ENCODE measurements around the gene TRPM1. TPM values are rescaled to one million over a fixed set of nuclear protein-coding genes. Genes with fewer than 3 reads are reported as not detected.
A peak's percentile ranks its signal among the peaks of the same experiment; 100 is the strongest.

TRPM1 gene
- total RNA-seq, result not detected
- long read RNA-seq, result 0 reads

- DNase-seq (no peak), ATAC-seq (no peak)
- no peak within 1 kb of the TSS for H3K27ac ChIP-seq
- intact Hi-C loops (cut with DNase I), result no loop called here
- H3K9me3 ChIP-seq, result no peaks in the 10 kb centered on the region
- no peak for TF ChIP-seq CTCF (IDR thresholded peaks at IDR 0.05)
- no peaks in the 10 kb centered on the region for H3K36me3 ChIP-seq
- H3K27me3 ChIP-seq (ENCODE audit: low read depth), result no peaks in the 10 kb centered on the region
- no peaks in the 10 kb centered on the region for H3K4me1 ChIP-seq
- H3K4me3 ChIP-seq, result no peak within 1 kb of the TSS
Measured at GRCh38 chr15:31101262-31102038, at the start of gene TRPM1. TSS of gene TRPM1 (minus strand) at chr15:31101725. CDS start at chr15:31081355, 20,370 bp downstream.

- intact Hi-C loops (cut with DNase I), result no loop called here
- no peak for TF ChIP-seq CTCF (IDR thresholded peaks at IDR 0.05)
Measured at GRCh38 chr15:31150732-31151231, 49.3 kb upstream of the TRPM1 start.

GRCh38 chr15:31149987-31150386, 48.5 kb upstream of the TRPM1 start:
- intact Hi-C loops (cut with DNase I), result no loop called here
- H3K36me3 ChIP-seq, result no peaks in the 10 kb centered on the region
- no peak for TF ChIP-seq CTCF (IDR thresholded peaks at IDR 0.05)
- no peak overlapping the region for H3K27ac ChIP-seq
- H3K4me3 ChIP-seq, result no peak overlapping the region
- DNase-seq (no peak), ATAC-seq (no peak)
- no peaks in the 10 kb centered on the region for H3K27me3 ChIP-seq (ENCODE audit: low read depth)
- H3K4me1 ChIP-seq, result no peaks in the 10 kb centered on the region
- H3K9me3 ChIP-seq, result no peaks in the 10 kb centered on the region

More at GRCh38 chr15:31150732-31151231, 49.3 kb upstream of the TRPM1 start:
- H3K4me3 ChIP-seq, result no peak overlapping the region
- ATAC-seq, result no peak
- no peaks in the 10 kb centered on the region for H3K9me3 ChIP-seq
- no peak for DNase-seq
- no peaks in the 10 kb centered on the region for H3K36me3 ChIP-seq
- H3K4me1 ChIP-seq, result no peaks in the 10 kb centered on the region
- H3K27me3 ChIP-seq (ENCODE audit: low read depth), result no peaks in the 10 kb centered on the region
- H3K27ac ChIP-seq, result no peak overlapping the region

- TF ChIP-seq CTCF (IDR thresholded peaks at IDR 0.05), result no peak
- H3K4me3 ChIP-seq, result no peak overlapping the region
- ATAC-seq, result no peak
- no peak for DNase-seq
- intact Hi-C loops (cut with DNase I), result no loop called here
- no peaks in the 10 kb centered on the region for H3K4me1 ChIP-seq
- H3K9me3 ChIP-seq, result no peaks in the 10 kb centered on the region
- no peaks in the 10 kb centered on the region for H3K36me3 ChIP-seq
- H3K27me3 ChIP-seq (ENCODE audit: low read depth), result no peaks in the 10 kb centered on the region
- no peak overlapping the region for H3K27ac ChIP-seq
Measured at GRCh38 chr15:31149088-31149505, 47.6 kb upstream of the TRPM1 start.

GRCh38 chr15:31148297-31149087, 47.0 kb upstream of the TRPM1 start:
- TF ChIP-seq CTCF (IDR thresholded peaks at IDR 0.05), result no peak
- Histone ChIP-seq H3K27me3 (ENCODE audit: low read depth) (no peaks in the 10 kb centered on the region), H3K4me3 (no peak overlapping the region), H3K4me1 (no peaks in the 10 kb centered on the region), H3K36me3 (no peaks in the 10 kb centered on the region), H3K27ac (no peak overlapping the region), H3K9me3 (no peaks in the 10 kb centered on the region)
- DNase-seq, result no peak
- intact Hi-C loops (cut with DNase I), result no loop called here
- ATAC-seq, result peak in 1 of 2 donors; percentile 35

Measured in lower lobe of right lung (tissue), 2 donors.